ENCODE data around the gene TSPAN6.

Gene TSPAN6

GRCh38 chrX:100636321-100636991, at the start of gene TSPAN6:
TSS of gene TSPAN6 (minus strand) at chrX:100636806. CDS start at chrX:100636694, 112 bp downstream.
- DNase-seq (ENCODE audit: low read depth): peak; percentile 66

- no peak for DNase-seq (ENCODE audit: low read depth)
Measured at GRCh38 chrX:100685997-100686305, 49.3 kb upstream of the TSPAN6 start.

GRCh38 chrX:100685284-100685996, 48.8 kb upstream of the TSPAN6 start:
- peak; percentile 55 for DNase-seq (ENCODE audit: low read depth)

GRCh38 chrX:100682939-100683338, 46.3 kb upstream of the TSPAN6 start:
- no peak for DNase-seq (ENCODE audit: low read depth)

- no peak for DNase-seq (ENCODE audit: low read depth)
Measured at GRCh38 chrX:100681599-100681998, 45.0 kb upstream of the TSPAN6 start.

GRCh38 chrX:100680756-100681155, 44.1 kb upstream of the TSPAN6 start:
- DNase-seq (ENCODE audit: low read depth): no peak

GRCh38 chrX:100677611-100678181, 41.1 kb upstream of the TSPAN6 start:
- DNase-seq (ENCODE audit: low read depth): no peak

GRCh38 chrX:100674705-100675104, 38.1 kb upstream of the TSPAN6 start:
- no peak for DNase-seq (ENCODE audit: low read depth)

- no peak for DNase-seq (ENCODE audit: low read depth)
Measured at GRCh38 chrX:100673397-100673953, 36.9 kb upstream of the TSPAN6 start.

- no peak for DNase-seq (ENCODE audit: low read depth)
Measured at GRCh38 chrX:100672966-100673365, 36.4 kb upstream of the TSPAN6 start.

- DNase-seq (ENCODE audit: low read depth): no peak
Measured at GRCh38 chrX:100663642-100664041, 27.0 kb upstream of the TSPAN6 start.

- DNase-seq (ENCODE audit: low read depth): no peak
Measured at GRCh38 chrX:100662796-100663195, 26.2 kb upstream of the TSPAN6 start.

- no peak for DNase-seq (ENCODE audit: low read depth)
Measured at GRCh38 chrX:100662170-100662569, 25.6 kb upstream of the TSPAN6 start.

GRCh38 chrX:100659431-100660137, 23.0 kb upstream of the TSPAN6 start:
- no peak for DNase-seq (ENCODE audit: low read depth)

- DNase-seq (ENCODE audit: low read depth): no peak
Measured at GRCh38 chrX:100658941-100659381, 22.4 kb upstream of the TSPAN6 start.

- no peak for DNase-seq (ENCODE audit: low read depth)
Measured at GRCh38 chrX:100654261-100654660, 17.7 kb upstream of the TSPAN6 start.

GRCh38 chrX:100652266-100652665, 15.7 kb upstream of the TSPAN6 start:
- DNase-seq (ENCODE audit: low read depth): no peak

- no peak for DNase-seq (ENCODE audit: low read depth)
Measured at GRCh38 chrX:100650841-100651240, 14.2 kb upstream of the TSPAN6 start.

- no peak for DNase-seq (ENCODE audit: low read depth)
Measured at GRCh38 chrX:100649550-100650356, 13.1 kb upstream of the TSPAN6 start.

- no peak for DNase-seq (ENCODE audit: low read depth)
Measured at GRCh38 chrX:100648458-100649417, 12.1 kb upstream of the TSPAN6 start.
